H9 (cell line): ENCODE results near the gene RRP36. TPM values are rescaled to one million over a fixed set of nuclear protein-coding genes. Genes with fewer than 3 reads are reported as not detected.

Source experiments
- DNase-seq: peaks from one replicate; pipeline ENCODE4 v3.0.0-alpha.2; 2017
- H2AFZ ChIP-seq: one replicate; pipeline ENCODE4 v1.6.1; 2013; ENCODE audit warnings: mild to moderate bottlenecking, low read length, control low read depth, moderate library complexity
- H2AK5ac ChIP-seq: 2 replicates; pipeline ENCODE4 v1.6.1; 2013; ENCODE audit warnings: low read length, control low read depth, mixed read lengths; ENCODE audit not compliant: insufficient read length
- H2BK120ac ChIP-seq: one replicate; pipeline ENCODE4 v1.6.1; 2013; ENCODE audit warnings: low read depth, mild to moderate bottlenecking, low read length, control low read depth, inconsistent platforms; ENCODE audit not compliant: poor library complexity, severe bottlenecking
- H2BK12ac ChIP-seq: 2 replicates; pipeline ENCODE4 v1.6.1; 2013; ENCODE audit warnings: low read length, control low read depth, mixed read lengths, low read depth; ENCODE audit not compliant: insufficient read length
- H2BK15ac ChIP-seq: 2 replicates; pipeline ENCODE4 v1.6.1; 2013; ENCODE audit warnings: low read depth, low read length, control low read depth
- H2BK20ac ChIP-seq: one replicate; pipeline ENCODE4 v1.6.1; 2013; ENCODE audit warnings: low read depth, mild to moderate bottlenecking, low read length, control low read depth, inconsistent platforms; ENCODE audit not compliant: poor library complexity, severe bottlenecking
- H2BK5ac ChIP-seq: 2 replicates; pipeline ENCODE4 v1.6.1; 2013; ENCODE audit warnings: low read length, control low read depth, mixed read lengths; ENCODE audit not compliant: insufficient read length
- H3K14ac ChIP-seq: 2 replicates; pipeline ENCODE4 v1.6.1; 2013; ENCODE audit warnings: low read length, control low read depth; ENCODE audit not compliant: insufficient read depth
- H3K18ac ChIP-seq: 2 replicates; pipeline ENCODE4 v1.6.1; 2013; ENCODE audit warnings: low read depth, mild to moderate bottlenecking, mixed read lengths, low read length, control low read depth; ENCODE audit not compliant: insufficient read length
- H3K23ac ChIP-seq: 2 replicates; pipeline ENCODE4 v1.6.1; 2013; ENCODE audit warnings: low read length, control low read depth, mixed read lengths, low read depth; ENCODE audit not compliant: insufficient read length
- H3K23me2 ChIP-seq: 2 replicates; pipeline ENCODE4 v1.6.1; 2013; ENCODE audit warnings: low read depth, mild to moderate bottlenecking, mixed read lengths, low read length, control low read depth; ENCODE audit not compliant: insufficient read length, poor library complexity, severe bottlenecking
- H3K27ac ChIP-seq: 2 replicates; pipeline ENCODE4 v1.5.1; 2013; ENCODE audit warnings: low read length, control low read depth, mixed read lengths, low read depth; ENCODE audit not compliant: insufficient read length
- H3K27me3 ChIP-seq: 2 replicates; pipeline ENCODE4 v1.6.1; 2013; ENCODE audit warnings: low read length, control low read depth, inconsistent platforms; ENCODE audit not compliant: insufficient read depth
- H3K4ac ChIP-seq: 2 replicates; pipeline ENCODE4 v1.6.1; 2013; ENCODE audit warnings: low read depth, mild to moderate bottlenecking, control low read depth, inconsistent platforms, low read length, moderate library complexity
- H3K4me1 ChIP-seq: 2 replicates; pipeline ENCODE4 v1.6.1; 2013; ENCODE audit warnings: low read length, control low read depth, inconsistent platforms; ENCODE audit not compliant: insufficient read depth
- H3K4me2 ChIP-seq: 2 replicates; pipeline ENCODE4 v1.6.1; 2013; ENCODE audit warnings: low read length, control low read depth, mixed read lengths; ENCODE audit not compliant: insufficient read length, insufficient read depth
- H3K56ac ChIP-seq: 2 replicates; pipeline ENCODE4 v1.6.1; 2013; ENCODE audit warnings: low read depth, mild to moderate bottlenecking, mixed read lengths, low read length, control low read depth; ENCODE audit not compliant: insufficient read length
- H3K79me1 ChIP-seq: 2 replicates; pipeline ENCODE4 v1.6.1; 2013; ENCODE audit warnings: low read depth, mild to moderate bottlenecking, moderate library complexity, low read length, control low read depth, inconsistent platforms; ENCODE audit not compliant: insufficient read depth, poor library complexity, severe bottlenecking
- H3K79me2 ChIP-seq: 2 replicates; pipeline ENCODE4 v1.6.1; 2013; ENCODE audit warnings: low read length, control low read depth, inconsistent platforms; ENCODE audit not compliant: insufficient read depth
- H3K9ac ChIP-seq: 2 replicates; pipeline ENCODE4 v1.6.1; 2013; ENCODE audit warnings: low read length, control low read depth, mixed read lengths; ENCODE audit not compliant: insufficient read length; ENCODE audit errors: extremely low read depth
- H3K9me3 ChIP-seq: one replicate; pipeline ENCODE4 v1.6.1; 2013; ENCODE audit warnings: low read depth, low read length, inconsistent platforms; ENCODE audit not compliant: control insufficient read depth
- H3T11ph ChIP-seq: one replicate; pipeline ENCODE4 v1.6.1; 2013; ENCODE audit warnings: mild to moderate bottlenecking, low read length, control low read depth, inconsistent platforms
- H4K20me1 ChIP-seq: one replicate; pipeline ENCODE4 v1.6.1; 2013; ENCODE audit not compliant: control insufficient read depth, insufficient read length, insufficient read depth
- H4K5ac ChIP-seq: 2 replicates; pipeline ENCODE4 v1.6.1; 2013; ENCODE audit warnings: low read depth, mild to moderate bottlenecking, mixed read lengths, low read length, control low read depth; ENCODE audit not compliant: insufficient read length
- H4K8ac ChIP-seq: replicated peaks from 2 replicates; pipeline ENCODE4 v1.6.1; 2013; ENCODE audit warnings: low read length, control low read depth, mixed read lengths, low read depth; ENCODE audit not compliant: insufficient read length
- H4K91ac ChIP-seq: 2 replicates; pipeline ENCODE4 v1.6.1; 2013; ENCODE audit warnings: low read depth, mild to moderate bottlenecking, moderate library complexity, mixed read lengths, low read length, control low read depth; ENCODE audit not compliant: insufficient read length
- H3K27ac Mint-ChIP-seq, 3 experiments: 2 replicates in 2 of 3; 3 replicates in 1 of 3; pipeline ENCODE4 v1.8.0; 2020 to 2021; ENCODE audit warnings: mixed read lengths in 3 of 3, mild to moderate bottlenecking in 1 of 3, moderate library complexity in 1 of 3
- H3K27me3 Mint-ChIP-seq: 2 replicates; pipeline ENCODE4 v1.8.0; 2021; ENCODE audit warnings: low read depth, mild to moderate bottlenecking, moderate library complexity, mixed read lengths
- H3K36me3 Mint-ChIP-seq, 3 experiments: 2 replicates in 2 of 3; 3 replicates in 1 of 3; pipeline ENCODE4 v1.8.0; 2020 to 2021; ENCODE audit warnings: low read depth in 3 of 3, mixed read lengths in 3 of 3; ENCODE audit not compliant: insufficient read depth in 1 of 3
- H3K4me1 Mint-ChIP-seq, 2 experiments: 2 replicates each; pipeline ENCODE4 v1.8.0; 2020; ENCODE audit warnings: mixed read lengths in 2 of 2
- H3K4me3 Mint-ChIP-seq, 2 experiments: 2 replicates in 1 of 2; 3 replicates in 1 of 2; pipeline ENCODE4 v1.8.0; 2020 to 2021; ENCODE audit warnings: mild to moderate bottlenecking in 2 of 2, mixed read lengths in 2 of 2, moderate library complexity in 1 of 2
- H3K9me3 Mint-ChIP-seq, 2 experiments: 2 replicates in 1 of 2; 3 replicates in 1 of 2; pipeline ENCODE4 v1.8.0; 2020; ENCODE audit warnings: mild to moderate bottlenecking in 2 of 2, mixed read lengths in 2 of 2, moderate library complexity in 1 of 2
- CTCF ChIP-seq: fragments of 200-600 bp; sonication (generic); conservative IDR thresholded peaks from 3 replicates; pipeline ENCODE4 v1.8.0; 2021; ENCODE audit warnings: antibody characterized with exemption, mild to moderate bottlenecking
- WGBS: extraction: QIAGEN DNeasy Blood & Tissue Kit; methylation state at CpG from one replicate; pipeline ENCODE4 v1.1.7; 2013; ENCODE audit warnings: missing lambda C conversion rate, low lambda C conversion rate, mixed read lengths; ENCODE audit not compliant: insufficient read length; ENCODE audit errors: extremely low coverage; 5-methylcytosine and 5-hydroxymethylcytosine counted together
- total RNA-seq: library from RNA; stranded (reverse); gene quantifications from 2 replicates; pipeline ENCODE4 v1.2.1, GENCODE V29; 2021

RRP36 gene
- total RNA-seq, 1 experiment from 2014 or later, result 117 TPM

DNA sequence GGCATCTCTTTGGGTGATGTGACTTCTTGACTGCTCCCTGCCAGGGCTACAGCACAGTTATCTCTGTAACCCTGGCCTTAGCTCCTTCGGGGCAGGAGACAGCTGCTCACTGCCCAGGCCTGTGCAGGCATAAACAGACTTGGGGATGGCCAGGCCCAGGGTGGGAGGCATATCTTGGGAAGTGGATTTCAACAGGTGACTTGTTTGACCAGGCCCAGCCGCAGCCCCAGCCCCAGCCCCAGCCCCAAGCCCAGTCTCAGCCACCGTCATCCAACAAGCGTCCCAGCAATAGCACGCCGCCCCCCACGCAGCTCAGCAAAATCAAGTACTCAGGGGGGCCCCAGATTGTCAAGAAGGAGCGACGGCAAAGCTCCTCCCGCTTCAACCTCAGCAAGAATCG is 15.2 kb upstream of the RRP36 start:
- Histone ChIP-seq H3K27me3 (no peaks in the 10 kb centered on the region), H3K23ac (no peak overlapping the region), H2AFZ (no peak overlapping the region), H2BK20ac (no peak overlapping the region), H3K4ac (no peak overlapping the region), H3T11ph (no peak overlapping the region), H2BK15ac (no peak overlapping the region), H3K79me2 (0 out of 2 replicates have a peak, but pooled peaks cover 2% of the 10 kb centered on the region), H3K9me3 (no peaks in the 10 kb centered on the region), H3K23me2 (no peaks in the 10 kb centered on the region), H2BK12ac (no peak overlapping the region), H3K4me1 (no peaks in the 10 kb centered on the region), H2AK5ac (no peak overlapping the region), H4K20me1 (no peaks in the 10 kb centered on the region), H2BK5ac (no peak overlapping the region), H4K8ac (no peak overlapping the region), H4K5ac (no peak overlapping the region), H3K14ac (no peak overlapping the region), H3K27ac (no peak overlapping the region), H3K79me1 (no peaks in the 10 kb centered on the region), H3K56ac (no peak overlapping the region), H2BK120ac (no peak overlapping the region), H3K9ac (no peak overlapping the region), H3K4me2 (no peak overlapping the region), H3K18ac (no peak overlapping the region), H4K91ac (no peak overlapping the region)
- DNase-seq, result no peak
- Mint-ChIP-seq H3K36me3 (peaks cover 18 to 63% (median 56%) of the 10 kb centered on the region in 3 experiments; a peak in 6 of 7 replicates), H3K4me1 (peaks cover 4 to 5% of the 10 kb centered on the region in 2 experiments; a peak in 3 of 4 replicates), H3K4me3 (no peak overlapping the region), H3K27me3 (no peaks in the 10 kb centered on the region), H3K9me3 (no peaks in the 10 kb centered on the region), H3K27ac (peak overlapping the region in 1 of 3 experiments; percentile 75; a peak in 1 of 7 replicates)
- whole genome bisulfite sequencing, result no CpG with 5 or more reads among the region's 11 CpGs
- TF ChIP-seq CTCF, result no peak
